Measurements from ENCODE around the gene ATXN1. TPM values are rescaled to one million over a fixed set of nuclear protein-coding genes. Genes with fewer than 3 reads are reported as not detected.
"Not testable (repeated sequence)": the region's sequence is repeated elsewhere in the genome, so short reads cannot be mapped to it uniquely, and the experiment has no call there.

Gene ATXN1
- total RNA-seq, 1 donor: 45.3 TPM

GRCh38 chr6:16409531-16410441, 351.5 kb downstream of the ATXN1 start:
- DNase-seq (ENCODE audit: low read depth): peak; percentile 76
- no peak overlapping the region for H3K4me3 ChIP-seq (ENCODE audit: low read depth, low read length)
- TF ChIP-seq CTCF (IDR thresholded peaks at IDR 0.05; ENCODE audit: insufficient read depth, low read depth, low read length): peak; percentile 93

- DNase-seq (ENCODE audit: low read depth): no peak
- H3K4me3 ChIP-seq (ENCODE audit: low read depth, low read length): no peak overlapping the region
- TF ChIP-seq CTCF (IDR thresholded peaks at IDR 0.05; ENCODE audit: insufficient read depth, low read depth, low read length): no peak
These were observed 352.5 kb downstream of the ATXN1 start for GRCh38 chr6:16408766-16409165.

GRCh38 chr6:16406966-16407365, 354.3 kb downstream of the ATXN1 start:
- H3K4me3 ChIP-seq (ENCODE audit: low read depth, low read length): no peak overlapping the region
- TF ChIP-seq CTCF (IDR thresholded peaks at IDR 0.05; ENCODE audit: insufficient read depth, low read depth, low read length): no peak
- DNase-seq (ENCODE audit: low read depth): no peak

- H3K4me3 ChIP-seq (ENCODE audit: low read depth, low read length); DNase-seq (ENCODE audit: low read depth): not testable (repeated sequence)
These were observed 354.7 kb downstream of the ATXN1 start for GRCh38 chr6:16406538-16406937.

GRCh38 chr6:16405375-16405774, 355.9 kb downstream of the ATXN1 start:
- no peak for TF ChIP-seq CTCF (IDR thresholded peaks at IDR 0.05; ENCODE audit: insufficient read depth, low read depth, low read length)
- DNase-seq (ENCODE audit: low read depth): peak; percentile 90
- H3K4me3 ChIP-seq (ENCODE audit: low read depth, low read length): no peak overlapping the region

GRCh38 chr6:16404456-16404855, 356.8 kb downstream of the ATXN1 start:
- DNase-seq (ENCODE audit: low read depth): no peak
- no peak for TF ChIP-seq CTCF (IDR thresholded peaks at IDR 0.05; ENCODE audit: insufficient read depth, low read depth, low read length)
- H3K4me3 ChIP-seq (ENCODE audit: low read depth, low read length): no peak overlapping the region

- no peak overlapping the region for H3K4me3 ChIP-seq (ENCODE audit: low read depth, low read length)
- TF ChIP-seq CTCF (IDR thresholded peaks at IDR 0.05; ENCODE audit: insufficient read depth, low read depth, low read length): peak; percentile 32
- DNase-seq (ENCODE audit: low read depth): no peak
These were observed 357.4 kb downstream of the ATXN1 start for GRCh38 chr6:16403831-16404230.
